Breast epithelium (tissue), 3 donors: ENCODE results near the gene CRYBB3.

Experiments
- CTCF ChIP-seq, 3 donors: fragments of 450-650 bp; IDR thresholded peaks; one replicate each; pipeline ENCODE4 v1.5.1; 2016 to 2017; ENCODE audit warnings: antibody characterized with exemption in 3 of 3, mild to moderate bottlenecking in 3 of 3, moderate library complexity in 3 of 3
- POLR2A ChIP-seq: fragments of 450-650 bp; IDR thresholded peaks from one replicate; pipeline ENCODE4 v1.6.1; 2016; ENCODE audit warnings: antibody characterized with exemption, mild to moderate bottlenecking, moderate library complexity
- POLR2AphosphoS5 ChIP-seq, 3 donors: sonication (generic); formaldehyde crosslinking; IDR thresholded peaks; one replicate each; pipeline ENCODE4 v1.6.1; 2017; ENCODE audit warnings: antibody characterized with exemption in 3 of 3

DNA sequence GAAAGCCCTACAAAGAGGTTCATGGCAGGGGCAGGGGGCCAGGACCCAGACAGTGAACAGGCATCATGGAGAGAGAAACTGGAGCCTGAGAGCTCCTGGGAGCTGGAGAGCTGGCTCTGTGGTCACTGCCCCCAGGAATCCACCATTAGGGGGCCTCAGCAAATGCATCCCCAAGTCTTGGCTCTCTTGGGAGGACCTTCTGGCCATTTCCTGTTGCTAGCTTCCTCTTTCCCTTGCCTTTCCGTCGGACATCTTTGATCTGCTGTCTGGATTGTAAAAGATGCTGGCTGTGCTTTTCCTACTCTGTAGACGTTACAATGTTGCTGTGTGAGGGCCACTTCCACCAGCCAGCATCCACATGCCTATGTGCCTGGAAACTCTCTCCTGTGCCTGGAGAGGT is 12.7 kb downstream of the CRYBB3 start:
- TF ChIP-seq POLR2A (no peak), POLR2AphosphoS5 (IDR thresholded peaks at IDR 0.05) (no peak), CTCF (IDR thresholded peaks at IDR 0.05) (no peak)
